Activated CD4-positive, alpha-beta T cell treated with anti-CD3 and anti-CD28 coated beads for 48 hours (primary cell): ENCODE measurements around the gene PEX6.
A peak's percentile ranks its signal among the peaks of the same experiment; 100 is the strongest.

Experiments used
- DNase-seq: peaks from one replicate; pipeline ENCODE4 v3.0.0-alpha.2; 2020

Gene PEX6

GRCh38 chr6:42993445-42993844 lies 14.5 kb upstream of the PEX6 start:
- DNase-seq, result no peak

DNA sequence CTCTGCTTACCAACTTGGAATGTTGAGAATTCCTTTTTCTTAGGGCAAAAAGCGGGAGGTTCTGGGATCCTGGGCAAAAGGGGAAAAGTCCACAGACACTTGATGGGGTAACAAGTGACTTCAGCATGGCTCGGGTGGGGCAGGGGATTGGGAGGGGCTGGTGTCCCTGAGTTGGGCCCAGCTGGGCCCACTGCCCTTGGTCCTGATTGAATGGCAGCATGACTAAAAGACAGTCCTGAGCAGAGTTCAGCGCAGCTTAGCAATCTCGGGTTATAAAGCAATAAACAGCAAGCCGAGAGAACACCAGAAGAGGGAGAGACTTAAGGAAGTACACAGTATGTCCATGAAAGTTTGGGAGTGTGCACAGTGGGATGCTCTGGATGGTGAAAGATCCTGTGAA lies 10.9 kb upstream of the PEX6 start:
- no peak for DNase-seq

- no peak for DNase-seq
Measured at GRCh38 chr6:42988486-42989020, 9.6 kb upstream of the PEX6 start.

DNA sequence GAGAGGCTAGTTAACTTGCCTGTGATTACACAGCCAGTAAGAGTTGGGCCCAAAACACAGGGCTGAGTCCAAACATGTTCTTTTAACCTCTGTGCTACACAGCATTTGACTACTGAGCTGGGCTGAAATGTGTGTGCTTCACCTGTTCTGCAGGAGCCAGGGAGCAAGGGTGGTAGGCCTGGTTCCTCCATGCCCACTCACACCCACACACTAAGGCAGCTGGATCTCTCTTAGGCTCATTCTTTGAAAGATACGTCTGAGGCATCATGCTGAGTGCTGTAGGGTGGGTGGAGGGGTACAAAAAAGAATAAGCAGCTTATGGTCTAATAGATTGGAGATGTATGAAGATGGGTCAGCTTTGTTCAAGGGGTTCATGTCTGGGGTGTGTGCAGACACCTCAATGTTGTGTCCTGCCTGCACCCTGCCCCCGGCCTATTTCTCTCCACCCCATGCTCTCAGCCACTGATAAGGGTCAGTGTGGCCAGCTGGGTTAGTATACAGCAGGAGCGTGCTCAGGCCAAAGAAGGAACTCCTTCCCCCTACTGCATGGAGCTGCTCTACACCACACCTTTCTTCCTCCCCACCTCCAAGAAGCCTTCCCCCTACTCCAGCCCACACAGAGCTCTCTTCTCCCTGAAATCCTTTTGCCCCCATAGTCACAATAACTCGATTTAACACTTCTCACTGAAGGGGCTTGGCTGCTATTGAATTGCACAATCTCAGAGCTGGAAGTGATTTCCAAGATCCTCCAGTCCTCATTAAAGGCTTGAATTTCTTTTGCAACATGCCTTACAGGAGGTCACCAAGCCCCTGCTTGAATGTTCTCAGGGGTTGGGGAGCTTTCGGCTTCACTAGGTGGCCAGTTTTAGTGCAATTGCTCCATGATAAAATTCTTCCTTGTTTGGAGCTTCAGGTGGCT lies 8.8 kb upstream of the PEX6 start:
- no peak for DNase-seq

DNA sequence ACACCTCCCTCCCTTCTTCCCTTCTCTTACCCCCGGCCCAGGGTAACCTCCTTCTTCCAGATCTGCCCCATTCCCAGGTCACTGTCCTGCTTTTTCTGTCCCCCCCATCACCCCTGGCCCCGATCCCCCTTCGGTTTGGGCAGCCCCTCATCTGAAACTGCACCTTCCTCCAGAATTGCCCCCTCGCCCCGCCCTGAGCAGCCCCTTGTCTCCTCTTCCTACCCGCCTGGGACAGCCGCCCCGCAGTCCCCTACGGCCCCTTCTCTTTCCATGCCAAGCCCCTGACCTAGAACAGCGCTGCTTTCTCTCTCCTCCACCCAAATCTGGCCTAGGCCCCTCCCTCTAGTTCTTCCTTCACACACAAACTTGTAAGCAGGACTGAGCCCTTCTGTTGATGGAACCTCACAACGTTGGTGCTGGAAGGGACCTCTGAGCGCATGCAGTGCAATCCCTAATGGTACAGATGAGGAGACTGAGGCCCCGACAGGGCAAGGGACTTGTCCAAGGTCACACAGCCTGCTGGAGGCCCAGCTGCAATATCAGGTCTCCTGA lies 6.0 kb upstream of the PEX6 start:
- DNase-seq, result peak; percentile 23

DNA sequence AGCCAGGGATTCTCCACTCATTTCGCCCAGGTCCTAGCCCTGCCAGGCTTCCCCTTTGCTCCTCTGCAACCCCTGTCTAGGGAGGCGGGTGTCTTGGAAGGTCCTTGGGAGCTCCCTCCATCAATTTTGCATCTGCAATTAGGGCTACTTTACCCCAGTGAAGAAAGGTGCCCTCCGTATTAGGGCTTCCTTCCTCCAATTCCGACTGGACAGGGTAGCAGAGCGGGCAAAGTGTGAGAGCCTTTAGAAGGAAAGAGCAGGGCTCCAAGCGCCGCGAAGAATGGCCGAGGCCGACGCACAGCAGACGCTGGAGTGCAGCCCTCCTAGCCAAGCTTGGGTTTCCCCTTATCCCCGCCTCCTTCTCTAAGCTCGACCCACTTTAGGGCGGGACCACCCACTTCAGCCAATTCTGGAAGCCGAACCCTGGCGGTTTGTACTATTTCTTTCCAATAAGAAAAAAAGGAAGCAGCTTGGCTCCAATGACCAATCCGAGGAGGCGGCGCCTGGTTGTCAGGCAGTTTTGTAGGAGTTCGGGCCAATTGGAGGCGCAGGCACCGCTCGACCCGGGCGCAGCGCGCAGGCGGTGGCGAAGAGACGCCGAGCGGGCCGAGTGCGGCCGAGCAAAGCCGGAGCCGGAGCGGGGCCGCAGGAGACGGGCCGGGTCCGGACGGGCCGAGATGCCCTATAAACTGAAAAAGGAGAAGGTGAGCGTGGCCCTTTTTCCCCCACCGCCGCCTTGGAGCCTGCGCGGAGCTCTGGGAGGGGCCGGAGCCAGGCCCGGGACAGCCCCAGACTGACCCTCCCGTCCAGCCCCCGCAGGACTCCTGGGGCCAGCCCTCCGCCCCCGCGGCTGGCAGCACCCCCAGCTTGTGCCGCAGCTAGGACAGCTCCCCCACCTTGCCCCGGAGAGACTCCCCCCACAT lies 5.3 kb upstream of the PEX6 start, which contains the start of gene PPP2R5D:
PPP2R5D (plus strand) TSS at position 570 of the 923 bp plus-strand sequence; CDS start at position 678, 108 bp downstream.
- peak; percentile 98 for DNase-seq

DNA sequence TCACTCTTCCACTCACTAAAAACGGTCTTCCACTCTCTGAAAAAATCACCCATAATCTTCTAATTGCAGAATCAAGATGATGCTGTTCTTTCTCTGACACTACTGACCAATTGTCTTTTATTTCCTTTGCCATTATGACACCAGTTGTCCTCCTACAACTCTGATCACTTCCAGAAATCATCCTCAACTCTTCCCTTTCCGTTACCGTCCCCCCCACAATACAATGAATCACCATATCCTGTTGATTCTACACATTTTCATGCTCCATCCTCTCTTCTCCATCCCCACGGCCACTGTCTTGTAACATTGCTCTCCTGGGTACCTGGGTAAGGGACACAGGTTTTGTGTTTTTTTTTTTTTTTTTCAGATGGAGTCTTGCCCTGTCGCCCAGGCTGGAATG lies 2.9 kb upstream of the PEX6 start:
- no peak for DNase-seq

DNA sequence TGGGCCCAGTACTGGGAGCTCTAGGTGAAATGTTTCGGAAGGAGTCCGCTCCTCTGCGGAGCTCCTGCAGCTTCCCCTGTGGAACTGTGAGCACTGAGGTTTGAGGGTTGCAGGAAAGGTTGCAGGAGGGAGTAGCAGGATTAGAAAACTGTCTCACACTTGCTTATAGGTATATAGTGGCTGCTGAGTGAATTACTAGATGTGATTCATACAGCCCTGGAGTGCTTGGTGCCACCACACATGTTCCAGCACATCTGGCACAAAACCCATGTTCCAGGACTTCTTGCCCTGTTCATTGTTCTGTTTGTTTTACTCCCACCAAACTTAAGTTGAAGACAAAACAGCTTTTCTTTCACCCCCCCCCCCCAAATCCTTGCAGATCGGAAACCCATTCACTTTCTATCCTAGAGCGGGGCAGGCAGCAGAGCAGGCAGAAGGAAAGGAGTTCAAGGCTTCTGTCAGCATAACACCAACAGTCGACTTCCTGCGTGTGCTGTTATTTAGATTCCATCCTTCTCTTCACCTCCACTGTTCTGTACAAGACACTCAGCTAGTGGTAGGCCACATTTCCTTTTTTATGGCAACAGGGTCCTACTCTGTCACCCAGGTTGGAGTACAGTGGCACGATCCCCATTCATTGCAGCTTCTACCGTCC lies 669 bp upstream of the PEX6 start:
- no peak for DNase-seq

GRCh38 chr6:42978487-42978838 lies 518 bp downstream of the PEX6 start:
- peak; percentile 40 for DNase-seq

GRCh38 chr6:42974919-42975505 lies 4.0 kb downstream of the PEX6 start:
- DNase-seq, result no peak

- DNase-seq, result no peak
Measured at GRCh38 chr6:42973926-42974325, 5.1 kb downstream of the PEX6 start.

GRCh38 chr6:42971746-42972327 lies 7.1 kb downstream of the PEX6 start:
- no peak for DNase-seq

GRCh38 chr6:42970871-42971612 lies 7.9 kb downstream of the PEX6 start:
- peak; percentile 22 for DNase-seq

DNA sequence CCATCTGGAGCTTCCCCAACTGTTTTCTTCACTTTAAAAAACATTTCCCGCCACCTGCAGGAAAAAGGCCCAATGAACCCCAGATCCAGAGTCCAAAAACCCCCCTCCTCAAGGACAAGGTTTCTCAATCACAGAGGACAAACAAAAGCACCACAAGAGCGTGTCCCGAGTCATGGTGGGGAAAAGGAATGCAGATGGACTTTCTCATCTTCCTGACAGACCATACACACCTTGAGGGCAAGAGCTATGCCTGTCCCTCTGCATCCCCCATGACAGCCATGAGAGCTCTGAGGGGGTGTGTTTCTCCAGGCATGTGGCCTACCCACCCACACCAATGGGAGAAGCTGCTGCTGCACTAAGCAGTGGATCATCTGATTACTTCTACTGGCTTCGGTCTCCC lies 9.0 kb downstream of the PEX6 start:
- DNase-seq, result no peak

DNA sequence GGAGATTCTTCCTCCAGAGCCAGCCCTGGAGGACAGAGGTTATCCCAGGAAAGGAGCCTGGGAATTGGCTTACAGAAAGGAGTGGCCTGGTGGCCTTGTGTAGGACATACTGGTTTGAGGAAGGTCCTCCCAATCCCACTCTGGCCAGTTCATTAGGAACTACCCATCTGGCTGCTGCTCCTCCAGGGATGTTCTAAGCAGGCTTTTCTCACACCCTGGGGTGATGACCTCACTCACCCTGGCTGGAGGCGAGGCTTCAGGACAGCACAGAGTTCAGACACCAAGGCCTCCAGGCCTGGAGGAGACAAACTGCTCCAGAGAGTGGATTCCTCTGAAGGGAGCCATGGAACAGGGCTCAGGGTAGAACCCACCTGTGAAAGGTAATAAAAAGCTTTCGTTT lies 9.6 kb downstream of the PEX6 start:
- DNase-seq, result no peak

DNA sequence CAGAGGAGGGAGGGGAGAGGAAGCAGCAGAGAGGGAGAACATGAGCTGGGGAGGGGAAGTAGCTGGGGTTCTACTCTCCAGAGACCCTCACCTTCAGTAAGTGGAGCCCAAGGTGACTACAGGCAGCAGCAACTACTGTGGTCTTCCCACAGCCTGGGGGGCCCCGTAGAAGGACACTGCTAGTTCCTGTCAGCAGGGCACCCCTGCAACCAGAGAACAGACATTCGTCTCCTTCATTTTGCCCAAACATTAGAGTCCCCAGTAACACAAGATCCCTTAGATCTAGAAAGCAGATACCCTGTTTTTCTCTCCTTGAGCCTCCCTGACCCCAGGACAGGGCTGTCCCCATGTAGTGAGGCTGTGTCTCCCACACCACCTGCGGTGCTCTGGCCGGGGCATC lies 10.2 kb downstream of the PEX6 start:
- DNase-seq, result no peak

DNA sequence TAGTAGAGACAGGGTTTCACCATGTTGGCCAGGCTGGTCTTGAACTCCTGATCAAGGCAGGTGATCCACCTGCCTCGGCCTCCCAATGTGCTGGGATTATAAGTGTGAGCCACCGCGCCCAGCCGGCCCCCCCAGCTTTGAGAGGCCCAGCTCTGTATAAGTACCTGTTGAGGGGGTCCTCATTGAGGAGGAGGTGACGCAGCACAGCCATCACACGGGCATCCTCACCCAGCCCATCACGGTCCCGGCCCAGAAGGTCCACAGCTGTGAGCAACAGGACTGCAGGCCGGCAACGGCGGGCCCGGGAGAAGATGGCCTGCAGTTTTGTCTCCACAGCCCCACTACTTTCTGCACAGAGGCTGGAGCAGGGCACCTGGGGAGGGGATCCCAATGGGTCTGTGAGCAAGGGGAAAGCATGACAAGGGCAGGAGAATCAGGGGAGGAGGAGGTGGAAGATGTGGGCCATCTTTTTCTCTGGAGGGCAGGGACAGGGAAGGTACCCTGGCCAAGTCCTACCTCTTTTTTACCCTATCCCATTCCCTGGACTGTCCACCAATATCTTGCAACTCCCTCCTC lies 10.8 kb downstream of the PEX6 start:
- DNase-seq, result no peak

GRCh38 chr6:42967228-42967627 lies 11.8 kb downstream of the PEX6 start:
- DNase-seq, result no peak

DNA sequence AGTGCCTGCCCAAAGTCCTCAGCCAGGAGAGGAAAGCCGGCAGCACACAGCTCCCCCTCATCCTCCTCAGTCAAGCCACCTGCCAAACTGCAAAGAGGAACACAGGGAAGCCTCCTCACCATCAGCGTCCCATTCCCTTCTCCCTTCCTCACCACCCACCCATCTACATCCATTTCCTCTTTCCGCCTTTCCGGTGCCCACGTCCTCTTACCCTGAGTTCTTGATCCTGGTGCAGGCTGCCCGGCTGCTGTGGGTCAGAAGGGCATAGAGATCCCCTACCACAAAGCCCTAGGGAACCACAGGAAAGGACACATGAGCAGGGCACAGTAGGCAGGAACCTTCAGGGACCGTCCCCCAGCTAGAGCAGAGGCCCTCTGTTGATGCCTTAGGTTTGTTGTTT lies 12.4 kb downstream of the PEX6 start:
- DNase-seq, result no peak

GRCh38 chr6:42963855-42964605 lies 15.0 kb downstream of the PEX6 start:
- peak; percentile 58 for DNase-seq
